A673 (cell line): Measurements from ENCODE around the gene SUN5. TPM values are rescaled to one million over a fixed set of nuclear protein-coding genes. Genes with fewer than 3 reads are reported as not detected.

ENCODE experiments used
- BruUV-seq: library from RNA; stranded (reverse); fragments of 400-500 nt; replicated peaks from 2 replicates; lab custom pipeline; 2021; lab: Mats Ljungman, UMichigan
- CTCF ChIA-PET: fragments of 300-600 bp; sonication (Branson Sonifier 250); formaldehyde crosslinking; loops from one replicate; lab custom pipeline; 2022; ENCODE audit warnings: antibody characterized with exemption; lab: Charles Lee
- POLR2A ChIA-PET: fragments of 300-600 bp; sonication (Branson Sonifier 250); formaldehyde crosslinking; loops from one replicate; lab custom pipeline; 2022; ENCODE audit warnings: antibody characterized with exemption; ENCODE audit not compliant: low non-redundant PET; lab: Charles Lee
- DNase-seq: peaks from one replicate; pipeline ENCODE4 v3.0.0-alpha.2; 2015; ENCODE audit warnings: low spot score
- H3K27ac ChIP-seq: fragments of 200-600 bp; sonication (generic); 2 replicates; pipeline ENCODE4 v1.5.1; 2016; ENCODE audit warnings: mixed run types, low read depth, mild to moderate bottlenecking, mixed read lengths, antibody characterized with exemption, low read length; ENCODE audit not compliant: poor library complexity, severe bottlenecking
- H3K27me3 ChIP-seq: fragments of 200-600 bp; sonication (generic); replicated peaks from 2 replicates; pipeline ENCODE4 v1.6.1; 2017; ENCODE audit warnings: mixed run types, low read depth, mild to moderate bottlenecking, mixed read lengths, antibody characterized with exemption, low read length; ENCODE audit not compliant: insufficient read depth, poor library complexity
- H3K36me3 ChIP-seq: fragments of 200-600 bp; sonication (generic); 2 replicates; pipeline ENCODE4 v1.6.1; 2016; ENCODE audit warnings: mixed run types, mild to moderate bottlenecking, mixed read lengths, antibody characterized with exemption, low read length; ENCODE audit not compliant: insufficient read depth, poor library complexity, severe bottlenecking
- H3K4me1 ChIP-seq: fragments of 200-600 bp; sonication (generic); 2 replicates; pipeline ENCODE4 v1.6.1; 2017; ENCODE audit warnings: mixed run types, mild to moderate bottlenecking, mixed read lengths, antibody characterized with exemption, low read length; ENCODE audit not compliant: insufficient read depth, poor library complexity, severe bottlenecking
- H3K4me3 ChIP-seq: fragments of 200-600 bp; sonication (generic); 2 replicates; pipeline ENCODE4 v1.5.1; 2016; ENCODE audit warnings: low read depth, mixed run types, mild to moderate bottlenecking, mixed read lengths, low read length; ENCODE audit not compliant: poor library complexity, severe bottlenecking
- H3K9me3 ChIP-seq: fragments of 200-600 bp; sonication (generic); 2 replicates; pipeline ENCODE4 v1.6.1; 2016; ENCODE audit warnings: mixed run types, low read depth, mild to moderate bottlenecking, mixed read lengths, antibody characterized with exemption, low read length; ENCODE audit not compliant: poor library complexity, severe bottlenecking
- EZH2 ChIP-seq: fragments of 200-600 bp; sonication (generic); IDR thresholded peaks from 2 replicates; pipeline ENCODE4 v1.6.1; 2017; ENCODE audit warnings: borderline replicate concordance, low read depth, mild to moderate bottlenecking, mixed read lengths, antibody characterized with exemption, low read length; ENCODE audit not compliant: poor library complexity, severe bottlenecking
- intact Hi-C: fragments of 100-400 bp; cut with micrococcal nuclease; formaldehyde crosslinking; loops from one replicate; pipeline ENCODE4 v1.10.0; 2022; ENCODE audit not compliant: unreplicated experiment
- total RNA-seq: library from RNA; stranded (reverse); gene quantifications from 2 replicates; pipeline ENCODE4 v1.2.3, GENCODE V29; 2021
- TF ChIP-seq, protein P1 (sequence below): fragments of 300-800, 200-600 bp; sonication (generic); conservative IDR thresholded peaks from 2 replicates; pipeline ENCODE4 v1.5.1; 2017; ENCODE audit warnings: low read depth, mild to moderate bottlenecking, antibody characterized with exemption, low read length, moderate library complexity, mixed read lengths

The SUN5 gene
- total RNA-seq, 1 experiment from 2014 or later, result not detected

DNA sequence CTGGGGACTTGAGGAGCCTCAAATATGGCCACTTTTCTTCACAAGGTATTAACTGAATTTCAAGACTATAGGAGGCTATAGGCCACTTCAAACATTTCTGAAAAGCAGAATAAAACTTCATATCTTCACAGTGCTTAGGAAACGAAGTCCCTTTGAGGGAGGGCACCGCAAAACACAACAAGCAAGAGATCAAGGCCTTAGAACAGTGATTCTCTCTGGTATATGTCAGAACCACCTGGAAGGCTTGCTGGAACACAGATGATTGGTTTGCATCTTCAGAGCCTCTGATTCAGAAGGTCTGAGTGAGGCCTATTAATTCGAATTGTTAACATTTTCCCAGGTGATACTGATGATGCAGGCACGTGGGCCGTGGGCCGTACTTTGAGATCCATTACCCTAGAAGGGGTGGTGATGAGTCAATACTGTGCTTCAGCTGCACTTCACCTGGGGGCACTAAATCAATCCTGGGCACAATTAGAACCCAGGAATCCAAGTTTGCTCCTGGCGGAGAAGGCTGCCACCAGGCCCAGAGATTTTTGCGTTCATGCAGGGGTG is 10.7 kb downstream of the SUN5 start:
- no peak for DNase-seq
- Histone ChIP-seq H3K27ac (no peak overlapping the region), H3K4me3 (no peak overlapping the region), H3K36me3 (no peaks in the 10 kb centered on the region), H3K27me3 (no peaks in the 10 kb centered on the region), H3K4me1 (no peaks in the 10 kb centered on the region), H3K9me3 (no peaks in the 10 kb centered on the region)
- TF ChIP-seq EZH2, result no peak
- TF ChIP-seq, protein P1, sequence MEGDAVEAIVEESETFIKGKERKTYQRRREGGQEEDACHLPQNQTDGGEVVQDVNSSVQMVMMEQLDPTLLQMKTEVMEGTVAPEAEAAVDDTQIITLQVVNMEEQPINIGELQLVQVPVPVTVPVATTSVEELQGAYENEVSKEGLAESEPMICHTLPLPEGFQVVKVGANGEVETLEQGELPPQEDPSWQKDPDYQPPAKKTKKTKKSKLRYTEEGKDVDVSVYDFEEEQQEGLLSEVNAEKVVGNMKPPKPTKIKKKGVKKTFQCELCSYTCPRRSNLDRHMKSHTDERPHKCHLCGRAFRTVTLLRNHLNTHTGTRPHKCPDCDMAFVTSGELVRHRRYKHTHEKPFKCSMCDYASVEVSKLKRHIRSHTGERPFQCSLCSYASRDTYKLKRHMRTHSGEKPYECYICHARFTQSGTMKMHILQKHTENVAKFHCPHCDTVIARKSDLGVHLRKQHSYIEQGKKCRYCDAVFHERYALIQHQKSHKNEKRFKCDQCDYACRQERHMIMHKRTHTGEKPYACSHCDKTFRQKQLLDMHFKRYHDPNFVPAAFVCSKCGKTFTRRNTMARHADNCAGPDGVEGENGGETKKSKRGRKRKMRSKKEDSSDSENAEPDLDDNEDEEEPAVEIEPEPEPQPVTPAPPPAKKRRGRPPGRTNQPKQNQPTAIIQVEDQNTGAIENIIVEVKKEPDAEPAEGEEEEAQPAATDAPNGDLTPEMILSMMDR, result no peak
- BruUV-seq, result no TSS peak
- intact Hi-C loops, result no loop called here
- CTCF ChIA-PET, result no interaction called here
- POLR2A ChIA-PET, result no interaction called here

DNA sequence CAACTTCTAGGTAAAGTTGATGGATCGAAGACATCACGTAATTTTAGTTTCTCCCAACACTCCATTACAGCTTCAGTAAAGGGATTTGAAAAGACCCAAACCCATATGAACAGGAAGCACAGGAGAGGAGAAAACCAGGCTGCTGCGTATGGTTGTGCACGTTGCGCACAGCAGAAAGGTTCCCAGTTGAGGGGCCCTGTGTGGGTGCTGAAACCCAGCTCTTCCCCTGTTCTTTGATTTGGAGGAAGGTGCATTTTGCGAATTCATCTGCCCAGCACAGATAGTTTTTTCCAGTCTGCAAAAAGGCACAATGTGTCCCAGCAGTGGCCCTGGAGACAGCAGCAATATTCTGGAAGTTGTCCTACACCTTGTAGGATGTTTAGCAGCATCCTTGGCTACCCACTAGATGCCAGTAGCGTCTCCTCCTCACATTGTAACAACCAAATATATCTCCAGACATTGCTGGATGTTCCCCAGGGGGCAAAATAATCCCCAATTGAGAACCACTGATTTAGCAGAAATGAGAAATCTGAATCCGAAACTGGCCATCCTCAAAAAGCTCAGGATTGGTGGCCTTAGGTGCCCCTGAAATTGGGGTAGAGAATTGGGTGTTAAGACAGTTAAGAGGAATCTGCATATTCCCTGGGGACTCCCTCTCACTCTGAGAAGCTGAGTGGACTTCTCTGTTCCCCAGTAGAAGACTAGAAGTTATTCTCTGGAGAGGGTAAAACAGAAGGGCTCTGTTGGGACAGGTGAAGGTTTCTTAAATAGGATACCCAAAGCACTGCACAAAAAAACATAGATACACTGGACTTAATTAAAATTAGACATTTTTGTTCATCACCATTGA is 12.2 kb downstream of the SUN5 start:
- POLR2A ChIA-PET, result no interaction called here
- no TSS peak for BruUV-seq
- no peak for TF ChIP-seq EZH2
- TF ChIP-seq, protein P1, result no peak
- intact Hi-C loops, result no loop called here
- DNase-seq, result no peak
- Histone ChIP-seq H3K27ac (no peak overlapping the region), H3K4me1 (no peaks in the 10 kb centered on the region), H3K9me3 (no peaks in the 10 kb centered on the region), H3K4me3 (no peak overlapping the region), H3K27me3 (no peaks in the 10 kb centered on the region), H3K36me3 (no peaks in the 10 kb centered on the region)
- CTCF ChIA-PET, result no interaction called here

DNA sequence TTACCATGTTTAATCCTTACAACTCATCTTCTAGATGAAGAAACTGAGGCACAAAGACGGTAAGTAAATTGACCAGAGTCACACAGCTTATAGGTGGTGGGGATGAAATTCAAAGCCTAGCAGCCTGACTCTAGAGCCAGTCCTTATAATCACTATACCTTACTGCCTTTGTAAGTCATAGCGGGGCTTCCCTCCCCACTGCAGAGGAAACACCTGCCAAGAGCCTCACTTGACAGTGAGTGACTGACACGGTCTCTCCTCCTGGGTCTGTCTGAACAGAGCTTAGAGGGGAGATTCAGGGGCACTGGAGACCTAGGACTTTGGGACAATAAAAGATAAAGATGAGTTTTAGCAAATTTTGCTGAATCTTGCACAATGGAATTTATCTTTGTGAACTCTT is 12.8 kb downstream of the SUN5 start:
- CTCF ChIA-PET, result interaction anchor here (0.6 kb wide), 1 partner anchor 455 kb away, joined by 5 read pairs; no protein-coding TSS in a partner anchor
- H3K9me3 ChIP-seq, result no peaks in the 10 kb centered on the region
- BruUV-seq, result no TSS peak
- no peaks in the 10 kb centered on the region for H3K4me1 ChIP-seq
- H3K27me3 ChIP-seq, result no peaks in the 10 kb centered on the region
- TF ChIP-seq EZH2, result no peak
- TF ChIP-seq, protein P1, result no peak
- intact Hi-C loops, result no loop called here
- no peak overlapping the region for H3K4me3 ChIP-seq
- POLR2A ChIA-PET, result no interaction called here
- no peak overlapping the region for H3K27ac ChIP-seq
- no peak for DNase-seq
- H3K36me3 ChIP-seq, result no peaks in the 10 kb centered on the region
